MCF 10A (cell line): Measurements from ENCODE around the gene GXYLT1. TPM values are rescaled to one million over a fixed set of nuclear protein-coding genes. Genes with fewer than 3 reads are reported as not detected.

Experiments
- BruUV-seq: library from RNA; stranded (reverse); fragments of 400-500 nt; replicated peaks from 2 replicates; lab custom pipeline; 2021; lab: Mats Ljungman, UMichigan
- CTCF ChIA-PET: fragments of 300-600 bp; sonication (Branson Sonifier 250); formaldehyde crosslinking; extraction: SDS; loops from one replicate; lab custom pipeline; 2021; ENCODE audit warnings: antibody characterized with exemption, inconsistent platforms; lab: Yijun Ruan, JAX
- POLR2A ChIA-PET: fragments of 300-600, 350-650 bp; sonication (Branson Sonifier 250); formaldehyde crosslinking; extraction: SDS; loops from one replicate; lab custom pipeline; 2020; ENCODE audit warnings: antibody characterized with exemption, inconsistent platforms; lab: Yijun Ruan, JAX
- DNase-seq: peaks from one replicate; pipeline ENCODE4 v3.0.0-alpha.2; 2018; ENCODE audit not compliant: unreplicated experiment
- H3K27ac Mint-ChIP-seq: one replicate; pipeline ENCODE4 v1.8.0; 2022; ENCODE audit warnings: mild to moderate bottlenecking, low read depth, mixed read lengths; ENCODE audit not compliant: unreplicated experiment
- H3K27me3 Mint-ChIP-seq: one replicate; pipeline ENCODE4 v1.8.0; 2022; ENCODE audit warnings: mixed read lengths; ENCODE audit not compliant: insufficient read depth, unreplicated experiment
- H3K36me3 Mint-ChIP-seq: one replicate; pipeline ENCODE4 v1.8.0; 2022; ENCODE audit warnings: mild to moderate bottlenecking, moderate library complexity, mixed read lengths; ENCODE audit not compliant: insufficient read depth, unreplicated experiment
- H3K4me1 Mint-ChIP-seq: one replicate; pipeline ENCODE4 v1.8.0; 2022; ENCODE audit warnings: mixed read lengths; ENCODE audit not compliant: insufficient read depth, unreplicated experiment
- H3K4me3 Mint-ChIP-seq: one replicate; pipeline ENCODE4 v1.8.0; 2022; ENCODE audit warnings: mild to moderate bottlenecking, moderate library complexity, mixed read lengths; ENCODE audit not compliant: unreplicated experiment
- H3K9me3 Mint-ChIP-seq: one replicate; pipeline ENCODE4 v1.8.0; 2022; ENCODE audit warnings: mixed read lengths; ENCODE audit not compliant: unreplicated experiment
- CTCF ChIP-seq: fragments of 200-600 bp; IDR thresholded peaks from one replicate; pipeline ENCODE4 v1.8.0; 2022; ENCODE audit warnings: antibody characterized with exemption, mild to moderate bottlenecking; ENCODE audit not compliant: unreplicated experiment
- intact Hi-C: fragments of 100-400 bp; cut with micrococcal nuclease; formaldehyde crosslinking; loops from 2 replicates; pipeline ENCODE4 v1.14.1; 2022
- total RNA-seq: library from RNA; stranded (reverse); gene quantifications from 2 replicates; pipeline ENCODE4 v1.2.3, GENCODE V29; 2022

Gene GXYLT1
- total RNA-seq, 1 experiment from 2014 or later, result 12.4 TPM

GRCh38 chr12:42090899-42091298, 53.8 kb downstream of the GXYLT1 start:
- Mint-ChIP-seq H3K36me3 (peaks cover 20% of the 10 kb centered on the region), H3K4me1 (peaks cover 18% of the 10 kb centered on the region), H3K27me3 (no peaks in the 10 kb centered on the region), H3K27ac (peak overlapping the region; percentile 78), H3K9me3 (no peaks in the 10 kb centered on the region), H3K4me3 (no peak overlapping the region)
- ChIA-PET POLR2A (no interaction called here), CTCF (no interaction called here)
- DNase-seq, result peak; percentile 31
- intact Hi-C loops, result no loop called here
- BruUV-seq, result no TSS peak
- no peak for TF ChIP-seq CTCF

GRCh38 chr12:42086031-42086430, 58.6 kb downstream of the GXYLT1 start:
- Mint-ChIP-seq H3K4me3 (no peak overlapping the region), H3K36me3 (peaks cover 36% of the 10 kb centered on the region), H3K9me3 (no peaks in the 10 kb centered on the region), H3K27ac (no peak overlapping the region), H3K4me1 (peaks cover 11% of the 10 kb centered on the region), H3K27me3 (no peaks in the 10 kb centered on the region)
- no TSS peak for BruUV-seq
- intact Hi-C loops, result no loop called here
- CTCF ChIA-PET, result interaction anchor here (0.6 to 1.1 kb wide), 4 partner anchors 11 to 840 kb away, joined by 3 to 6 read pairs (median 4); no protein-coding TSS in a partner anchor
- POLR2A ChIA-PET, result interaction anchor here (0.6 to 1.2 kb wide), 2 partner anchors 12 to 45 kb away, joined by 3 read pairs; no protein-coding TSS in a partner anchor
- TF ChIP-seq CTCF, result no peak
- no peak for DNase-seq

GRCh38 chr12:42085594-42085993, 59.1 kb downstream of the GXYLT1 start:
- no peaks in the 10 kb centered on the region for H3K27me3 Mint-ChIP-seq
- ChIA-PET CTCF (interaction anchor here (0.6 to 1.1 kb wide), 4 partner anchors 10 to 1350 kb away, joined by 3 to 6 read pairs (median 3); no protein-coding TSS in a partner anchor), POLR2A (no interaction called here)
- peaks cover 7% of the 10 kb centered on the region for H3K4me1 Mint-ChIP-seq
- H3K4me3 Mint-ChIP-seq, result no peak overlapping the region
- no peaks in the 10 kb centered on the region for H3K9me3 Mint-ChIP-seq
- H3K27ac Mint-ChIP-seq, result no peak overlapping the region
- peaks cover 38% of the 10 kb centered on the region for H3K36me3 Mint-ChIP-seq
- no peak for TF ChIP-seq CTCF
- DNase-seq, result no peak
- intact Hi-C loops, result no loop called here
- BruUV-seq, result no TSS peak

- Mint-ChIP-seq H3K36me3 (peaks cover 38% of the 10 kb centered on the region), H3K4me3 (no peak overlapping the region), H3K27ac (no peak overlapping the region), H3K27me3 (no peaks in the 10 kb centered on the region), H3K4me1 (no peaks in the 10 kb centered on the region), H3K9me3 (no peaks in the 10 kb centered on the region)
- intact Hi-C loops, result no loop called here
- no peak for DNase-seq
- ChIA-PET CTCF (no interaction called here), POLR2A (no interaction called here)
- TF ChIP-seq CTCF, result no peak
- BruUV-seq, result no TSS peak
Measured at GRCh38 chr12:42084522-42084921, 60.2 kb downstream of the GXYLT1 start.
